Measurements from ENCODE around the gene FOXN3. TPM values are rescaled to one million over a fixed set of nuclear protein-coding genes. Genes with fewer than 3 reads are reported as not detected.

The FOXN3 gene
- polyA plus RNA-seq, 1 donor from 2014 or later: 10.3 TPM

GRCh38 chr14:89401761-89402160 is 15.3 kb downstream of the FOXN3 start:
- no peaks in the 10 kb centered on the region for H3K27me3 ChIP-seq (ENCODE audit: insufficient read depth, low read depth, low read length)
- no peak for TF ChIP-seq TAF1 (IDR thresholded peaks at IDR 0.05; ENCODE audit: low read depth)
- no peak for TF ChIP-seq REST (IDR thresholded peaks at IDR 0.05; ENCODE audit: borderline replicate concordance)
- no peak for TF ChIP-seq CTCF (IDR thresholded peaks at IDR 0.05; ENCODE audit: poor library complexity, severe bottlenecking)
- no peak for TF ChIP-seq RAD21 (conservative IDR thresholded peaks at IDR 0.05)
- no peak for TF ChIP-seq EZH2 (IDR thresholded peaks at IDR 0.05; ENCODE audit: borderline replicate concordance, insufficient read depth, low read length, poor library complexity, severe bottlenecking)
- no peak for TF ChIP-seq SMC3 (conservative IDR thresholded peaks at IDR 0.05; ENCODE audit: poor library complexity)
- TF ChIP-seq POLR2AphosphoS5 (IDR thresholded peaks at IDR 0.05): no peak
- no peak for TF ChIP-seq EP300 (conservative IDR thresholded peaks at IDR 0.05; ENCODE audit: poor library complexity, severe bottlenecking)
- TF ChIP-seq MXI1 (conservative IDR thresholded peaks at IDR 0.05; ENCODE audit: poor library complexity, severe bottlenecking): no peak
- no peaks in the 10 kb centered on the region for H4K20me1 ChIP-seq (ENCODE audit: insufficient read depth)
- peaks cover 68% of the 10 kb centered on the region for H3K79me2 ChIP-seq (replicated peaks; ENCODE audit: insufficient read depth, low read length)
- H3F3A ChIP-seq (ENCODE audit: insufficient read depth, low read length, poor library complexity, severe bottlenecking): peaks cover 4% of the 10 kb centered on the region
- H3K4me2 ChIP-seq (ENCODE audit: low read length): no peak overlapping the region
- no peak overlapping the region for H3K9ac ChIP-seq (ENCODE audit: low read length)
- H3K36me3 ChIP-seq (ENCODE audit: insufficient read depth, low read length): no peaks in the 10 kb centered on the region
- H3K4me3 ChIP-seq (ENCODE audit: low read length): no peak overlapping the region
- H3K9me3 ChIP-seq (ENCODE audit: low read length): no peaks in the 10 kb centered on the region
- no peaks in the 10 kb centered on the region for H3K9me2 ChIP-seq (ENCODE audit: insufficient read depth, low read length)
- H3K27ac ChIP-seq (ENCODE audit: low read length): no peak overlapping the region
- no peak overlapping the region for H2AFZ ChIP-seq (ENCODE audit: low read depth, low read length)

GRCh38 chr14:89401241-89401640 is 15.8 kb downstream of the FOXN3 start:
- Histone ChIP-seq H3K4me3 (ENCODE audit: low read length) (no peak overlapping the region), H3K9me3 (ENCODE audit: low read length) (no peaks in the 10 kb centered on the region), H4K20me1 (ENCODE audit: insufficient read depth) (no peaks in the 10 kb centered on the region), H3K79me2 (replicated peaks; ENCODE audit: insufficient read depth, low read length) (peaks cover 68% of the 10 kb centered on the region), H3K27ac (ENCODE audit: low read length) (no peak overlapping the region), H3K9ac (ENCODE audit: low read length) (no peak overlapping the region), H3K4me2 (ENCODE audit: low read length) (no peak overlapping the region), H3K27me3 (ENCODE audit: insufficient read depth, low read depth, low read length) (no peaks in the 10 kb centered on the region), H3K9me2 (ENCODE audit: insufficient read depth, low read length) (no peaks in the 10 kb centered on the region), H2AFZ (ENCODE audit: low read depth, low read length) (no peak overlapping the region), H3K36me3 (ENCODE audit: insufficient read depth, low read length) (no peaks in the 10 kb centered on the region), H3F3A (ENCODE audit: insufficient read depth, low read length, poor library complexity, severe bottlenecking) (peaks cover 4% of the 10 kb centered on the region)
- no peak for TF ChIP-seq EP300 (conservative IDR thresholded peaks at IDR 0.05; ENCODE audit: poor library complexity, severe bottlenecking)
- no peak for TF ChIP-seq POLR2AphosphoS5 (IDR thresholded peaks at IDR 0.05)
- TF ChIP-seq CTCF (IDR thresholded peaks at IDR 0.05; ENCODE audit: poor library complexity, severe bottlenecking): no peak
- no peak for TF ChIP-seq SMC3 (conservative IDR thresholded peaks at IDR 0.05; ENCODE audit: poor library complexity)

Measured in neural cell (in vitro differentiated cells).